ENCODE results near the gene ATG16L2.
A peak's percentile ranks its signal among the peaks of the same experiment; 100 is the strongest.
"Not testable (repeated sequence)": the region's sequence is repeated elsewhere in the genome, so short reads cannot be mapped to it uniquely, and the experiment has no call there.

The ATG16L2 gene

GRCh38 chr11:72826942-72827480 lies 12.8 kb downstream of the ATG16L2 start:
- Histone ChIP-seq H2AFZ (no peak overlapping the region), H3K9me3 (ENCODE audit: control insufficient read depth, low read length) (no peaks in the 10 kb centered on the region), H3K36me3 (ENCODE audit: control insufficient read depth, insufficient read depth, low read length) (no peaks in the 10 kb centered on the region), H3K27me3 (ENCODE audit: control insufficient read depth, insufficient read depth, low read length) (no peaks in the 10 kb centered on the region), H3K4me1 (no peaks in the 10 kb centered on the region), H3K79me2 (no peaks in the 10 kb centered on the region), H3K27ac (no peak overlapping the region), H3K9ac (no peak overlapping the region), H3K4me3 (ENCODE audit: low read depth, low read length) (no peak overlapping the region), H3K4me2 (ENCODE audit: low read length) (no peak overlapping the region)
- TF ChIP-seq, protein P1, sequence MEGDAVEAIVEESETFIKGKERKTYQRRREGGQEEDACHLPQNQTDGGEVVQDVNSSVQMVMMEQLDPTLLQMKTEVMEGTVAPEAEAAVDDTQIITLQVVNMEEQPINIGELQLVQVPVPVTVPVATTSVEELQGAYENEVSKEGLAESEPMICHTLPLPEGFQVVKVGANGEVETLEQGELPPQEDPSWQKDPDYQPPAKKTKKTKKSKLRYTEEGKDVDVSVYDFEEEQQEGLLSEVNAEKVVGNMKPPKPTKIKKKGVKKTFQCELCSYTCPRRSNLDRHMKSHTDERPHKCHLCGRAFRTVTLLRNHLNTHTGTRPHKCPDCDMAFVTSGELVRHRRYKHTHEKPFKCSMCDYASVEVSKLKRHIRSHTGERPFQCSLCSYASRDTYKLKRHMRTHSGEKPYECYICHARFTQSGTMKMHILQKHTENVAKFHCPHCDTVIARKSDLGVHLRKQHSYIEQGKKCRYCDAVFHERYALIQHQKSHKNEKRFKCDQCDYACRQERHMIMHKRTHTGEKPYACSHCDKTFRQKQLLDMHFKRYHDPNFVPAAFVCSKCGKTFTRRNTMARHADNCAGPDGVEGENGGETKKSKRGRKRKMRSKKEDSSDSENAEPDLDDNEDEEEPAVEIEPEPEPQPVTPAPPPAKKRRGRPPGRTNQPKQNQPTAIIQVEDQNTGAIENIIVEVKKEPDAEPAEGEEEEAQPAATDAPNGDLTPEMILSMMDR (IDR thresholded peaks at IDR 0.05): no peak

- not testable (repeated sequence) for H3K4me1 ChIP-seq; H3K27ac ChIP-seq; H3K4me3 ChIP-seq (ENCODE audit: low read depth, low read length); H3K36me3 ChIP-seq (ENCODE audit: control insufficient read depth, insufficient read depth, low read length); H3K9ac ChIP-seq; H3K27me3 ChIP-seq (ENCODE audit: control insufficient read depth, insufficient read depth, low read length); H3K4me2 ChIP-seq (ENCODE audit: low read length); H3K79me2 ChIP-seq; H2AFZ ChIP-seq; H3K9me3 ChIP-seq (ENCODE audit: control insufficient read depth, low read length)
Measured at GRCh38 chr11:72827656-72828055, 13.4 kb downstream of the ATG16L2 start.

DNA sequence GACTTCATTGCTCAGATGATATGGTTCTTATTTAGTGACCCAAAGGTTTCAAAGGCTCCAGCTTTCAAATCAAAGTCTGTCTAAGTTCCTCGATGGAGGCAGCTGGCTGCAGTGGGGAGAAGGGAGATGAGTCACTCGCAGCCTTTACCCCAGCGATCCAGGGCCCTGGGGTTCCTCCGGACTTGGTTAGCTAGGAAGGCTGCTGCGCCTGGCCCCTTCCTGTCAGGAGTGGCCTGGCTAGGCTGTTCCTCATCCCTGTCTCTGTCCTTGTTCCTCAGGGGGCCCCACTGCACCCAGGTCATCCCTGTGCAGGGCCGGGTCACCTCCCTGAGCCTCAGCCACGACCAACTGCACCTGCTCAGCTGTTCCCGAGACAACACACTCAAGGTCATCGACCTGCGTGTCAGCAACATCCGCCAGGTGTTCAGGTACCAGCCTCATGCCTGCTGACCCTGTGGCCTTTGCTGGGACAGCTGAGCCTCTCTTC lies 13.9 kb downstream of the ATG16L2 start:
- TF ChIP-seq, protein P1 (IDR thresholded peaks at IDR 0.05): no peak
- Histone ChIP-seq H3K79me2 (no peaks in the 10 kb centered on the region), H3K9me3 (ENCODE audit: control insufficient read depth, low read length) (no peaks in the 10 kb centered on the region), H2AFZ (no peak overlapping the region), H3K4me2 (ENCODE audit: low read length) (no peak overlapping the region), H3K27me3 (ENCODE audit: control insufficient read depth, insufficient read depth, low read length) (no peaks in the 10 kb centered on the region), H3K27ac (peak overlapping the region; percentile 19), H3K36me3 (ENCODE audit: control insufficient read depth, insufficient read depth, low read length) (no peaks in the 10 kb centered on the region), H3K4me3 (ENCODE audit: low read depth, low read length) (no peak overlapping the region), H3K9ac (no peak overlapping the region), H3K4me1 (no peaks in the 10 kb centered on the region)

GRCh38 chr11:72828692-72829101 lies 14.5 kb downstream of the ATG16L2 start:
- no peak overlapping the region for H3K4me3 ChIP-seq (ENCODE audit: low read depth, low read length)
- no peaks in the 10 kb centered on the region for H3K36me3 ChIP-seq (ENCODE audit: control insufficient read depth, insufficient read depth, low read length)
- no peaks in the 10 kb centered on the region for H3K9me3 ChIP-seq (ENCODE audit: control insufficient read depth, low read length)
- no peaks in the 10 kb centered on the region for H3K4me1 ChIP-seq
- no peaks in the 10 kb centered on the region for H3K79me2 ChIP-seq
- no peak overlapping the region for H3K4me2 ChIP-seq (ENCODE audit: low read length)
- no peaks in the 10 kb centered on the region for H3K27me3 ChIP-seq (ENCODE audit: control insufficient read depth, insufficient read depth, low read length)
- no peak overlapping the region for H3K9ac ChIP-seq
- H2AFZ ChIP-seq: no peak overlapping the region
- no peak overlapping the region for H3K27ac ChIP-seq
- TF ChIP-seq, protein P1 (IDR thresholded peaks at IDR 0.05): no peak

- H2AFZ ChIP-seq: no peak overlapping the region
- no peak overlapping the region for H3K9ac ChIP-seq
- no peaks in the 10 kb centered on the region for H3K9me3 ChIP-seq (ENCODE audit: control insufficient read depth, low read length)
- TF ChIP-seq, protein P1 (IDR thresholded peaks at IDR 0.05): no peak
- H3K27ac ChIP-seq: no peak overlapping the region
- H3K4me3 ChIP-seq (ENCODE audit: low read depth, low read length): no peak overlapping the region
- no peak overlapping the region for H3K4me2 ChIP-seq (ENCODE audit: low read length)
- no peaks in the 10 kb centered on the region for H3K36me3 ChIP-seq (ENCODE audit: control insufficient read depth, insufficient read depth, low read length)
- no peaks in the 10 kb centered on the region for H3K79me2 ChIP-seq
- H3K4me1 ChIP-seq: no peaks in the 10 kb centered on the region
- H3K27me3 ChIP-seq (ENCODE audit: control insufficient read depth, insufficient read depth, low read length): no peaks in the 10 kb centered on the region
Measured at GRCh38 chr11:72829178-72829577, 15.0 kb downstream of the ATG16L2 start.
